K562 (cell line): ENCODE results near the gene SNIP1. TPM values are rescaled to one million over a fixed set of nuclear protein-coding genes. Genes with fewer than 3 reads are reported as not detected.

Experiments
- MYNN ChIP-seq, 2 experiments: sonication (generic); formaldehyde crosslinking in 1 of 2; IDR thresholded peaks; 2 replicates each; pipeline versions ENCODE4 v1.5.0 to v1.6.1; 2016 to 2020; ENCODE audit warnings: antibody characterized with exemption in 1 of 2, missing genetic modification reagents in 1 of 2
- SREBF1 ChIP-seq: fragments of 150-350 bp; IDR thresholded peaks from 2 replicates; pipeline ENCODE4 v1.6.1; 2014; ENCODE audit warnings: antibody characterized with exemption, low read depth, low read length, borderline replicate concordance
- ZC3H11A ChIP-seq: IDR thresholded peaks from 2 replicates; pipeline ENCODE4 v1.6.1; 2012; ENCODE audit warnings: low read depth, low read length, improper control_type of control experiment
- polyA plus RNA-seq, 8 experiments: library from polyadenylated mRNA; depleted of rRNA in 4 of 8; stranded (reverse) in 5 of 8; unstranded in 3 of 8; fragments of >200 nt; fragmentation: Nextera tagmentation in 2 of 8; fragmentation: Illumina TruSeq in 1 of 8; extraction: Ambion mirVana in 2 of 8; extraction: Trizol in 1 of 8; gene quantifications; 2 replicates each; pipeline versions ENCODE4 v1.2.1 to v1.2.3, GENCODE V29; 2011 to 2014; ENCODE audit warnings: inconsistent platforms in 1 of 8, missing spikeins in 1 of 8
- total RNA-seq, 7 experiments: library from RNA; depleted of rRNA in 6 of 7; stranded (reverse); fragments of >200 nt in 6 of 7; fragmentation: Illumina TruSeq in 2 of 7; extraction: Trizol in 2 of 7; gene quantifications; 2 replicates each; pipeline versions ENCODE4 v1.2.1 to v1.2.3, GENCODE V29; 2011 to 2021; ENCODE audit warnings: low replicate concordance in 1 of 7
- TF ChIP-seq, protein P1 (sequence below): fragments of 200-400 bp; formaldehyde crosslinking; IDR thresholded peaks from 2 replicates; pipeline ENCODE4 v1.6.1; 2017; ENCODE audit warnings: mild to moderate bottlenecking, low read depth, low read length, moderate library complexity
- TF ChIP-seq, protein P2 (sequence below): sonication (generic); formaldehyde crosslinking; IDR thresholded peaks from 2 replicates; pipeline ENCODE4 v1.8.0; 2022; ENCODE audit warnings: missing genetic modification reagents, mild to moderate bottlenecking, borderline replicate concordance

Gene SNIP1
- total and polyA plus RNA-seq, 9 of the 15 experiments (the other 6 are each of a cell fraction or from before 2014, with no cell fraction given) = 2.9 to 25.9 (median 14.6) TPM

DNA sequence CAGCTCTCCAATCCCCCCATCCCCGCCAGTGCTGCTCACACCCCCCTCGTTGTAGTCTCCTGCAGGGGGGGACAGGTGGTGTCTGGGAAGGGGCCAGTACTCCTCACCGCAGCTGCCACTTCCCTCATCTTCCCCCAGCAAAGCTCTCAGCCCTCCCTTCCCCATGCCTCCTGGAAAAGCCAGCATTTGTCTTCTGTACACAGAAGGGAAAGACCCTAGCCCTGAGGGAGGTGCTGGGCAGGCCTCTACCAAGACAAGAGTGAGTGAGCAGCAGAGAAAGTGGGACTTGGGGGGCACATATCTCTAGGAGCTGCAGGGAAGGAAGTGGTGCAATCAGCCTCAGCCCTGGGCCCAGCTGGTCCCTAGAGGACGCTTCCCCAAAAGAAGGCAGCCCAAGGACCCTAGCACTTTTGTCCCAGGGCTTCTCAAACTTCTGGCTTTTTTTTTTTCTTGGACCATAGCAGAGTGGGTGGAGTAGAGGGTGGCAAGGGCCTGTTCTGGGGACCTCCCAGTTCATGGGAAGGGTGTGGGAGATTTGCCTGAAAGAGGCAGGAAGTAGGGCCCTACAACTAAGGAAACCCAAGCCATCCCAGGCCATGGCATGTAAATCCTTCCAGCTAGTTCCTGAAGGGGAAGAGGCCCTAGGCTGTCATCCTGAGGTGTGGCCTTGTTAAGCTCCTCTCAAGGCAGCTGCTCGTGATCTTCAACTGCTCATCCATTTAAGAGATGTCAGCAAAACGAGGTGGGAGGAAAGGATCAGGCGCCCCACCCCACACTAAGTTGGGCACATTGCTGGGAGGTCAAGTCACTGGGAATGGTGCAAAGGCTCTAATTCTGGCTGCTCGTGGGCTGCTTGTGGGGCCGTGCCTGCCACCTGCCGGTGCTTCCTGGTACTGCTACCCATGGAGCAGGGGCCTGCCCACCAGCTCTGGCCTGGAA lies 67.1 kb downstream of the SNIP1 start (continued):
- TF ChIP-seq MYNN (IDR thresholded peaks at IDR 0.05) (0 out of 2 replicates have a peak, but pooled peaks have one; percentile 33), MYNN (CRISPR knock-in tag; IDR thresholded peaks at IDR 0.05) (no peak), ZC3H11A (no peak), SREBF1 (peak; percentile 33; the same call in 1 of the 2 replicates)
- TF ChIP-seq, protein P1, sequence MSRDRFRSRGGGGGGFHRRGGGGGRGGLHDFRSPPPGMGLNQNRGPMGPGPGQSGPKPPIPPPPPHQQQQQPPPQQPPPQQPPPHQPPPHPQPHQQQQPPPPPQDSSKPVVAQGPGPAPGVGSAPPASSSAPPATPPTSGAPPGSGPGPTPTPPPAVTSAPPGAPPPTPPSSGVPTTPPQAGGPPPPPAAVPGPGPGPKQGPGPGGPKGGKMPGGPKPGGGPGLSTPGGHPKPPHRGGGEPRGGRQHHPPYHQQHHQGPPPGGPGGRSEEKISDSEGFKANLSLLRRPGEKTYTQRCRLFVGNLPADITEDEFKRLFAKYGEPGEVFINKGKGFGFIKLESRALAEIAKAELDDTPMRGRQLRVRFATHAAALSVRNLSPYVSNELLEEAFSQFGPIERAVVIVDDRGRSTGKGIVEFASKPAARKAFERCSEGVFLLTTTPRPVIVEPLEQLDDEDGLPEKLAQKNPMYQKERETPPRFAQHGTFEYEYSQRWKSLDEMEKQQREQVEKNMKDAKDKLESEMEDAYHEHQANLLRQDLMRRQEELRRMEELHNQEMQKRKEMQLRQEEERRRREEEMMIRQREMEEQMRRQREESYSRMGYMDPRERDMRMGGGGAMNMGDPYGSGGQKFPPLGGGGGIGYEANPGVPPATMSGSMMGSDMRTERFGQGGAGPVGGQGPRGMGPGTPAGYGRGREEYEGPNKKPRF = no peak
- TF ChIP-seq, protein P2, sequence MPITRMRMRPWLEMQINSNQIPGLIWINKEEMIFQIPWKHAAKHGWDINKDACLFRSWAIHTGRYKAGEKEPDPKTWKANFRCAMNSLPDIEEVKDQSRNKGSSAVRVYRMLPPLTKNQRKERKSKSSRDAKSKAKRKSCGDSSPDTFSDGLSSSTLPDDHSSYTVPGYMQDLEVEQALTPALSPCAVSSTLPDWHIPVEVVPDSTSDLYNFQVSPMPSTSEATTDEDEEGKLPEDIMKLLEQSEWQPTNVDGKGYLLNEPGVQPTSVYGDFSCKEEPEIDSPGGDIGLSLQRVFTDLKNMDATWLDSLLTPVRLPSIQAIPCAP (CRISPR knock-in tag) = no peak
